Peyer's patch (tissue), 4 donors: ENCODE results near the gene BRAT1. TPM values are rescaled to one million over a fixed set of nuclear protein-coding genes. Genes with fewer than 3 reads are reported as not detected.

Source experiments
- DNase-seq, 3 donors: peaks; one replicate each; pipeline ENCODE4 v3.0.0-alpha.2; 2017 to 2019
- H3K27ac ChIP-seq, 4 donors: fragments of 200-600 bp; sonication (generic); one replicate each; pipeline ENCODE4 v1.5.1; 2016 to 2019
- H3K27me3 ChIP-seq, 2 donors: fragments of 200-600 bp; sonication (generic); one replicate each; pipeline ENCODE4 v1.5.1; 2019
- H3K36me3 ChIP-seq, 3 donors: fragments of 200-600 bp; sonication (generic); one replicate each; pipeline ENCODE4 v1.5.1; 2016 to 2019
- H3K4me1 ChIP-seq, 4 donors: fragments of 200-600 bp; sonication (generic); one replicate each; pipeline ENCODE4 v1.5.1; 2016 to 2019
- H3K4me3 ChIP-seq, 4 donors: fragments of 200-600 bp; sonication (generic); 1 replicate in 3 of 4; 2 replicates in 1 of 4; pipeline ENCODE4 v1.5.1; 2016 to 2019; ENCODE audit warnings: mild to moderate bottlenecking in 1 of 4
- H3K9me3 ChIP-seq, 4 donors: fragments of 200-600 bp; sonication (generic); one replicate each; pipeline ENCODE4 v1.5.1; 2016 to 2019; ENCODE audit warnings: mild to moderate bottlenecking in 1 of 4
- CTCF ChIP-seq, 6 experiments: fragments of 450-650 bp in 4 of 6; fragments of 200-600 bp in 2 of 6; sonication (generic) in 1 of 6; IDR thresholded peaks; one replicate each; pipeline ENCODE4 v1.5.1; 2017 to 2019; ENCODE audit warnings: antibody characterized with exemption in 6 of 6, mild to moderate bottlenecking in 3 of 6, moderate library complexity in 1 of 6
- POLR2A ChIP-seq, 2 donors: fragments of 450-650 bp; IDR thresholded peaks; one replicate each; pipeline ENCODE4 v1.5.1; 2017; ENCODE audit warnings: antibody characterized with exemption in 2 of 2, mild to moderate bottlenecking in 2 of 2, moderate library complexity in 2 of 2
- small RNA-seq, 2 donors: library from RNA; depleted of rRNA; stranded (forward); fragments of <200 nt; gene quantifications; one replicate each; pipeline ENCODE3, GENCODE V24; 2016
- total RNA-seq, 4 donors: library from RNA; depleted of rRNA; stranded (reverse); fragments of >200 nt; gene quantifications; one replicate each; pipeline ENCODE4 v1.1.0, GENCODE V29; 2016

BRAT1 gene
- total RNA-seq, 4 donors from 2014 or later: 43.3 to 73.3 (median 54.1) TPM

GRCh38 chr7:2492038-2492437 lies 63.3 kb downstream of the BRAT1 start:
- no peak for DNase-seq
- Histone ChIP-seq H3K9me3 (no peaks in the 10 kb centered on the region), H3K4me3 (no peak overlapping the region), H3K27ac (no peak overlapping the region), H3K4me1 (peaks cover 0 to 14% (median 0%) of the 10 kb centered on the region in 4 donors), H3K27me3 (no peaks in the 10 kb centered on the region), H3K36me3 (no peaks in the 10 kb centered on the region)
- TF ChIP-seq CTCF (IDR thresholded peaks at IDR 0.05): no peak
- TF ChIP-seq POLR2A (IDR thresholded peaks at IDR 0.05): no peak

GRCh38 chr7:2490181-2490651 lies 65.1 kb downstream of the BRAT1 start:
- Histone ChIP-seq H3K4me3 (no peak overlapping the region), H3K36me3 (no peaks in the 10 kb centered on the region), H3K9me3 (no peaks in the 10 kb centered on the region), H3K4me1 (peaks cover 0 to 14% (median 0%) of the 10 kb centered on the region in 4 donors), H3K27me3 (no peaks in the 10 kb centered on the region), H3K27ac (no peak overlapping the region)
- DNase-seq: no peak
- no peak for TF ChIP-seq CTCF (IDR thresholded peaks at IDR 0.05)
- no peak for TF ChIP-seq POLR2A (IDR thresholded peaks at IDR 0.05)

GRCh38 chr7:2488681-2489080 lies 66.6 kb downstream of the BRAT1 start:
- Histone ChIP-seq H3K36me3 (no peaks in the 10 kb centered on the region), H3K4me1 (peaks cover 0 to 7% (median 0%) of the 10 kb centered on the region in 4 donors), H3K27me3 (no peaks in the 10 kb centered on the region), H3K27ac (no peak overlapping the region), H3K4me3 (no peak overlapping the region), H3K9me3 (no peaks in the 10 kb centered on the region)
- DNase-seq: no peak
- no peak for TF ChIP-seq CTCF (IDR thresholded peaks at IDR 0.05)
- no peak for TF ChIP-seq POLR2A (IDR thresholded peaks at IDR 0.05)

- TF ChIP-seq CTCF (IDR thresholded peaks at IDR 0.05) (no peak), POLR2A (IDR thresholded peaks at IDR 0.05) (no peak)
- no peaks in the 10 kb centered on the region for H3K27me3 ChIP-seq
- H3K9me3 ChIP-seq: no peaks in the 10 kb centered on the region
- no peak overlapping the region for H3K4me3 ChIP-seq
- H3K36me3 ChIP-seq: no peaks in the 10 kb centered on the region
- no peak overlapping the region for H3K27ac ChIP-seq
- DNase-seq: no peak
- H3K4me1 ChIP-seq: peaks cover 0 to 3% (median 0%) of the 10 kb centered on the region in 4 donors
These were observed 67.1 kb downstream of the BRAT1 start for GRCh38 chr7:2488272-2488645.

Small RNA genes lying within 50 kb of the gene (small RNA-seq; reads per million reads assigned to genes)
- 0 reads per million in 2 donors for gene MIR4648

Other genes with a start within 250 kb of the BRAT1 start
- gene SNX8, start 241.1 kb downstream of the BRAT1 start, total RNA-seq: 10 to 100 TPM; 10.5 to 38.8 (median 19.2) TPM
- 100 to 1,000 TPM in 2 of 4 donors, 10 to 100 TPM in 2; 75.3 to 156 (median 97.4) TPM for gene EIF3B, start 200.7 kb downstream of the BRAT1 start, total RNA-seq
- gene CHST12, start 151.9 kb downstream of the BRAT1 start, total RNA-seq: 10 to 100 TPM in 3 of 4 donors, 1 to 10 TPM in 1; 6.0 to 17.3 (median 13.1) TPM
- gene GRIFIN, start 79.1 kb downstream of the BRAT1 start, total RNA-seq: not detected
- 100 to 1,000 TPM in 1 of 4 donors, 10 to 100 TPM in 3; 22.3 to 104 (median 41.7) TPM for gene LFNG, start 35.8 kb downstream of the BRAT1 start, total RNA-seq
- gene IQCE, start 3.5 kb upstream of the BRAT1 start, total RNA-seq: 100 to 1,000 TPM in 1 of 4 donors, 10 to 100 TPM in 3; 30.0 to 159 (median 72.2) TPM
- 10 to 100 TPM; 61.8 to 99.9 (median 83.4) TPM for gene TTYH3, start 76.5 kb upstream of the BRAT1 start, total RNA-seq
- gene AMZ1, start 132.7 kb upstream of the BRAT1 start, total RNA-seq: under 1 TPM in 1 of 4 donors, not detected in 3; 0.67 TPM